GM12878 (cell line): ENCODE data around the gene HMOX1. TPM values are rescaled to one million over a fixed set of nuclear protein-coding genes. Genes with fewer than 3 reads are reported as not detected.

Experiments used
- BRCA1 ChIP-seq: IDR thresholded peaks from 2 replicates; pipeline ENCODE4 v1.6.1; 2011; ENCODE audit warnings: low read depth, low read length, improper control_type of control experiment
- CHD1 ChIP-seq: IDR thresholded peaks from 2 replicates; pipeline ENCODE4 v1.6.1; 2012; ENCODE audit warnings: low read depth, low read length, improper control_type of control experiment
- ETV6 ChIP-seq, 2 experiments: fragments of 450-650 bp in 1 of 2; IDR thresholded peaks in 1 of 2; conservative IDR thresholded peaks in 1 of 2; 2 replicates each; pipeline ENCODE4 v1.6.1; 2014; ENCODE audit warnings: antibody characterized with exemption in 1 of 2, borderline replicate concordance in 1 of 2, low read depth in 1 of 2, mild to moderate bottlenecking in 1 of 2, moderate library complexity in 1 of 2
- EZH2 ChIP-seq: IDR thresholded peaks from 2 replicates; pipeline ENCODE4 v1.6.1; 2012; ENCODE audit warnings: low read depth, mild to moderate bottlenecking, control low read depth, inconsistent platforms, low read length, borderline replicate concordance; ENCODE audit not compliant: control insufficient read depth
- HCFC1 ChIP-seq: fragments of 150-350 bp; IDR thresholded peaks from 2 replicates; pipeline ENCODE4 v1.6.1; 2014; ENCODE audit warnings: low read length
- HDAC6 ChIP-seq: fragments of 200-600 bp; sonication (generic); IDR thresholded peaks from one replicate; pipeline ENCODE4 v1.8.0; 2017; ENCODE audit warnings: antibody characterized with exemption; ENCODE audit not compliant: unreplicated experiment
- JUND ChIP-seq: IDR thresholded peaks from 2 replicates; pipeline ENCODE4 v1.6.1; 2012; ENCODE audit warnings: low read depth, mild to moderate bottlenecking, low read length, improper control_type of control experiment, moderate library complexity
- NBN ChIP-seq: fragments of 450-650 bp; IDR thresholded peaks from 2 replicates; pipeline ENCODE4 v1.6.1; 2016
- NFYB ChIP-seq: IDR thresholded peaks from 2 replicates; pipeline ENCODE4 v1.6.1; 2011; ENCODE audit warnings: low read depth, mild to moderate bottlenecking, low read length, improper control_type of control experiment, moderate library complexity; ENCODE audit not compliant: insufficient read depth
- SIN3A ChIP-seq: IDR thresholded peaks from 2 replicates; pipeline ENCODE4 v1.6.1; 2012; ENCODE audit warnings: low read depth, low read length, improper control_type of control experiment
- SUPT20H ChIP-seq: IDR thresholded peaks from 2 replicates; pipeline ENCODE4 v1.6.1; 2011; ENCODE audit warnings: low read depth, mild to moderate bottlenecking, low read length, moderate library complexity, borderline replicate concordance; ENCODE audit not compliant: control insufficient read depth
- TBL1XR1 ChIP-seq: IDR thresholded peaks from 2 replicates; pipeline ENCODE4 v1.6.1; 2012; ENCODE audit warnings: low read depth, low read length, improper control_type of control experiment
- ZNF622 ChIP-seq: fragments of 450-650 bp; IDR thresholded peaks from 2 replicates; pipeline ENCODE4 v1.6.1; 2017; ENCODE audit warnings: mild to moderate bottlenecking, inconsistent platforms
- polyA plus RNA-seq, 11 experiments: library from polyadenylated mRNA; depleted of rRNA in 4 of 11; unstranded in 6 of 11; stranded (reverse) in 5 of 11; fragments of >200 nt; fragmentation: Nextera tagmentation in 4 of 11; fragmentation: Illumina TruSeq in 1 of 11; extraction: Ambion mirVana in 4 of 11; extraction: Trizol in 1 of 11; gene quantifications; 1 replicate in 1 of 11; 2 replicates in 10 of 11; pipeline versions ENCODE4 v1.2.1 to v1.2.3, GENCODE V29; 2011 to 2016; ENCODE audit warnings: inconsistent platforms in 2 of 11, missing spikeins in 2 of 11, low read depth in 1 of 11
- total RNA-seq, 4 experiments: library from RNA; depleted of rRNA in 3 of 4; stranded (reverse); fragments of >200 nt in 3 of 4; fragmentation: Illumina TruSeq in 1 of 4; extraction: Trizol in 1 of 4; gene quantifications; 2 replicates each; pipeline versions ENCODE4 v1.2.1 to v1.2.3, GENCODE V29; 2013 to 2021
- TF ChIP-seq, protein P1 (sequence below): IDR thresholded peaks from 2 replicates; pipeline ENCODE4 v1.6.1; 2012; ENCODE audit warnings: improper control_type of control experiment, low read depth, low read length; ENCODE audit not compliant: insufficient replicate concordance
- TF ChIP-seq, protein P2 (sequence below): IDR thresholded peaks from 2 replicates; pipeline ENCODE4 v1.6.1; 2011; ENCODE audit warnings: mild to moderate bottlenecking, low read depth, low read length, moderate library complexity; ENCODE audit not compliant: insufficient replicate concordance
- TF ChIP-seq, protein P3 (sequence below): fragments of 450-650 bp; formaldehyde crosslinking; IDR thresholded peaks from 2 replicates; pipeline ENCODE4 v1.5.0; 2022; ENCODE audit warnings: mild to moderate bottlenecking, missing genetic modification characterization
- TF ChIP-seq, protein P4 (sequence below): fragments of 450-650 bp; IDR thresholded peaks from 2 replicates; pipeline ENCODE4 v1.6.1; 2018; ENCODE audit warnings: mild to moderate bottlenecking, low read depth, moderate library complexity; ENCODE audit not compliant: partially characterized antibody

HMOX1 gene
- total and polyA plus RNA-seq, 10 of the 15 experiments (the other 5 are each of a cell fraction or from before 2014, with no cell fraction given), result 1.5 to 36.7 (median 18.8) TPM

DNA sequence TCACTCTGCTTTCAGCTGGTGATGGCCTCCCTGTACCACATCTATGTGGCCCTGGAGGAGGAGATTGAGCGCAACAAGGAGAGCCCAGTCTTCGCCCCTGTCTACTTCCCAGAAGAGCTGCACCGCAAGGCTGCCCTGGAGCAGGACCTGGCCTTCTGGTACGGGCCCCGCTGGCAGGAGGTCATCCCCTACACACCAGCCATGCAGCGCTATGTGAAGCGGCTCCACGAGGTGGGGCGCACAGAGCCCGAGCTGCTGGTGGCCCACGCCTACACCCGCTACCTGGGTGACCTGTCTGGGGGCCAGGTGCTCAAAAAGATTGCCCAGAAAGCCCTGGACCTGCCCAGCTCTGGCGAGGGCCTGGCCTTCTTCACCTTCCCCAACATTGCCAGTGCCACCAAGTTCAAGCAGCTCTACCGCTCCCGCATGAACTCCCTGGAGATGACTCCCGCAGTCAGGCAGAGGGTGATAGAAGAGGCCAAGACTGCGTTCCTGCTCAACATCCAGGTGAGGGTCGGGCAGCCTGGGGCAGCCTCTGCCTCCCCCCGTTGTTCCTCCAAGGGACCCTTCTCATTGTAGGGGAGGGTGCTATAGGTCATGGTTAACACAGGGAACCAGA, 5.9 kb downstream of the HMOX1 start (continued):
- TF ChIP-seq, protein P1, sequence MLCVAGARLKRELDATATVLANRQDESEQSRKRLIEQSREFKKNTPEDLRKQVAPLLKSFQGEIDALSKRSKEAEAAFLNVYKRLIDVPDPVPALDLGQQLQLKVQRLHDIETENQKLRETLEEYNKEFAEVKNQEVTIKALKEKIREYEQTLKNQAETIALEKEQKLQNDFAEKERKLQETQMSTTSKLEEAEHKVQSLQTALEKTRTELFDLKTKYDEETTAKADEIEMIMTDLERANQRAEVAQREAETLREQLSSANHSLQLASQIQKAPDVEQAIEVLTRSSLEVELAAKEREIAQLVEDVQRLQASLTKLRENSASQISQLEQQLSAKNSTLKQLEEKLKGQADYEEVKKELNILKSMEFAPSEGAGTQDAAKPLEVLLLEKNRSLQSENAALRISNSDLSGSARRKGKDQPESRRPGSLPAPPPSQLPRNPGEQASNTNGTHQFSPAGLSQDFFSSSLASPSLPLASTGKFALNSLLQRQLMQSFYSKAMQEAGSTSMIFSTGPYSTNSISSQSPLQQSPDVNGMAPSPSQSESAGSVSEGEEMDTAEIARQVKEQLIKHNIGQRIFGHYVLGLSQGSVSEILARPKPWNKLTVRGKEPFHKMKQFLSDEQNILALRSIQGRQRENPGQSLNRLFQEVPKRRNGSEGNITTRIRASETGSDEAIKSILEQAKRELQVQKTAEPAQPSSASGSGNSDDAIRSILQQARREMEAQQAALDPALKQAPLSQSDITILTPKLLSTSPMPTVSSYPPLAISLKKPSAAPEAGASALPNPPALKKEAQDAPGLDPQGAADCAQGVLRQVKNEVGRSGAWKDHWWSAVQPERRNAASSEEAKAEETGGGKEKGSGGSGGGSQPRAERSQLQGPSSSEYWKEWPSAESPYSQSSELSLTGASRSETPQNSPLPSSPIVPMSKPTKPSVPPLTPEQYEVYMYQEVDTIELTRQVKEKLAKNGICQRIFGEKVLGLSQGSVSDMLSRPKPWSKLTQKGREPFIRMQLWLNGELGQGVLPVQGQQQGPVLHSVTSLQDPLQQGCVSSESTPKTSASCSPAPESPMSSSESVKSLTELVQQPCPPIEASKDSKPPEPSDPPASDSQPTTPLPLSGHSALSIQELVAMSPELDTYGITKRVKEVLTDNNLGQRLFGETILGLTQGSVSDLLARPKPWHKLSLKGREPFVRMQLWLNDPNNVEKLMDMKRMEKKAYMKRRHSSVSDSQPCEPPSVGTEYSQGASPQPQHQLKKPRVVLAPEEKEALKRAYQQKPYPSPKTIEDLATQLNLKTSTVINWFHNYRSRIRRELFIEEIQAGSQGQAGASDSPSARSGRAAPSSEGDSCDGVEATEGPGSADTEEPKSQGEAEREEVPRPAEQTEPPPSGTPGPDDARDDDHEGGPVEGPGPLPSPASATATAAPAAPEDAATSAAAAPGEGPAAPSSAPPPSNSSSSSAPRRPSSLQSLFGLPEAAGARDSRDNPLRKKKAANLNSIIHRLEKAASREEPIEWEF, result no peak
- TF ChIP-seq, protein P2, sequence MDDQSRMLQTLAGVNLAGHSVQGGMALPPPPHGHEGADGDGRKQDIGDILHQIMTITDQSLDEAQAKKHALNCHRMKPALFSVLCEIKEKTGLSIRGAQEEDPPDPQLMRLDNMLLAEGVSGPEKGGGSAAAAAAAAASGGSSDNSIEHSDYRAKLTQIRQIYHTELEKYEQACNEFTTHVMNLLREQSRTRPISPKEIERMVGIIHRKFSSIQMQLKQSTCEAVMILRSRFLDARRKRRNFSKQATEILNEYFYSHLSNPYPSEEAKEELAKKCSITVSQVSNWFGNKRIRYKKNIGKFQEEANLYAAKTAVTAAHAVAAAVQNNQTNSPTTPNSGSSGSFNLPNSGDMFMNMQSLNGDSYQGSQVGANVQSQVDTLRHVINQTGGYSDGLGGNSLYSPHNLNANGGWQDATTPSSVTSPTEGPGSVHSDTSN, result no peak
- TF ChIP-seq SUPT20H (no peak), HDAC6 (no peak), ZNF622 (no peak), BRCA1 (no peak), SIN3A (no peak), NFYB (no peak), EZH2 (no peak), CHD1 (no peak), HCFC1 (no peak), JUND (no peak), ETV6 (conservative IDR thresholded peaks at IDR 0.05 in 1 of 2, IDR thresholded peaks at IDR 0.05 in 1 of 2; ENCODE audit: borderline replicate concordance in 1 of 2, low read depth in 1 of 2) (no peak), NBN (no peak), TBL1XR1 (no peak)
- TF ChIP-seq, protein P3, sequence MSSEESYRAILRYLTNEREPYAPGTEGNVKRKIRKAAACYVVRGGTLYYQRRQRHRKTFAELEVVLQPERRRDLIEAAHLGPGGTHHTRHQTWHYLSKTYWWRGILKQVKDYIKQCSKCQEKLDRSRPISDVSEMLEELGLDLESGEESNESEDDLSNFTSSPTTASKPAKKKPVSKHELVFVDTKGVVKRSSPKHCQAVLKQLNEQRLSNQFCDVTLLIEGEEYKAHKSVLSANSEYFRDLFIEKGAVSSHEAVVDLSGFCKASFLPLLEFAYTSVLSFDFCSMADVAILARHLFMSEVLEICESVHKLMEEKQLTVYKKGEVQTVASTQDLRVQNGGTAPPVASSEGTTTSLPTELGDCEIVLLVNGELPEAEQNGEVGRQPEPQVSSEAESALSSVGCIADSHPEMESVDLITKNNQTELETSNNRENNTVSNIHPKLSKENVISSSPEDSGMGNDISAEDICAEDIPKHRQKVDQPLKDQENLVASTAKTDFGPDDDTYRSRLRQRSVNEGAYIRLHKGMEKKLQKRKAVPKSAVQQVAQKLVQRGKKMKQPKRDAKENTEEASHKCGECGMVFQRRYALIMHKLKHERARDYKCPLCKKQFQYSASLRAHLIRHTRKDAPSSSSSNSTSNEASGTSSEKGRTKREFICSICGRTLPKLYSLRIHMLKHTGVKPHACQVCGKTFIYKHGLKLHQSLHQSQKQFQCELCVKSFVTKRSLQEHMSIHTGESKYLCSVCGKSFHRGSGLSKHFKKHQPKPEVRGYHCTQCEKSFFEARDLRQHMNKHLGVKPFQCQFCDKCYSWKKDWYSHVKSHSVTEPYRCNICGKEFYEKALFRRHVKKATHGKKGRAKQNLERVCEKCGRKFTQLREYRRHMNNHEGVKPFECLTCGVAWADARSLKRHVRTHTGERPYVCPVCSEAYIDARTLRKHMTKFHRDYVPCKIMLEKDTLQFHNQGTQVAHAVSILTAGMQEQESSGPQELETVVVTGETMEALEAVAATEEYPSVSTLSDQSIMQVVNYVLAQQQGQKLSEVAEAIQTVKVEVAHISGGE (CRISPR knock-in tag), result no peak
- TF ChIP-seq, protein P4, sequence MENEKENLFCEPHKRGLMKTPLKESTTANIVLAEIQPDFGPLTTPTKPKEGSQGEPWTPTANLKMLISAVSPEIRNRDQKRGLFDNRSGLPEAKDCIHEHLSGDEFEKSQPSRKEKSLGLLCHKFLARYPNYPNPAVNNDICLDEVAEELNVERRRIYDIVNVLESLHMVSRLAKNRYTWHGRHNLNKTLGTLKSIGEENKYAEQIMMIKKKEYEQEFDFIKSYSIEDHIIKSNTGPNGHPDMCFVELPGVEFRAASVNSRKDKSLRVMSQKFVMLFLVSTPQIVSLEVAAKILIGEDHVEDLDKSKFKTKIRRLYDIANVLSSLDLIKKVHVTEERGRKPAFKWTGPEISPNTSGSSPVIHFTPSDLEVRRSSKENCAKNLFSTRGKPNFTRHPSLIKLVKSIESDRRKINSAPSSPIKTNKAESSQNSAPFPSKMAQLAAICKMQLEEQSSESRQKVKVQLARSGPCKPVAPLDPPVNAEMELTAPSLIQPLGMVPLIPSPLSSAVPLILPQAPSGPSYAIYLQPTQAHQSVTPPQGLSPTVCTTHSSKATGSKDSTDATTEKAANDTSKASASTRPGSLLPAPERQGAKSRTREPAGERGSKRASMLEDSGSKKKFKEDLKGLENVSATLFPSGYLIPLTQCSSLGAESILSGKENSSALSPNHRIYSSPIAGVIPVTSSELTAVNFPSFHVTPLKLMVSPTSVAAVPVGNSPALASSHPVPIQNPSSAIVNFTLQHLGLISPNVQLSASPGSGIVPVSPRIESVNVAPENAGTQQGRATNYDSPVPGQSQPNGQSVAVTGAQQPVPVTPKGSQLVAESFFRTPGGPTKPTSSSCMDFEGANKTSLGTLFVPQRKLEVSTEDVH, result no peak
